Neutrophil (primary cell): ENCODE data around the gene JARID2.

Experiments used
- H3K27ac ChIP-seq: fragments of 200-600 bp; sonication (generic); 2 replicates; pipeline ENCODE4 v1.5.1; 2016; ENCODE audit warnings: mild to moderate bottlenecking, moderate library complexity
- H3K27me3 ChIP-seq: fragments of 200-600 bp; sonication (generic); 2 replicates; pipeline ENCODE4 v1.6.0; 2016; ENCODE audit warnings: mild to moderate bottlenecking
- H3K36me3 ChIP-seq: fragments of 200-600 bp; sonication (generic); 2 replicates; pipeline ENCODE4 v1.5.1; 2017
- H3K4me1 ChIP-seq, 2 experiments: fragments of 200-600 bp in 1 of 2; sonication (generic) in 1 of 2; 1 replicate in 1 of 2; 2 replicates in 1 of 2; pipeline versions ENCODE4 v1.5.1 to v1.6.1; 2013 to 2016; ENCODE audit warnings: low read depth in 1 of 2, low read length in 1 of 2, mild to moderate bottlenecking in 1 of 2, moderate library complexity in 1 of 2; ENCODE audit not compliant: control insufficient read depth in 1 of 2, insufficient read depth in 1 of 2
- H3K4me3 ChIP-seq, 2 experiments: fragments of 200-600 bp in 1 of 2; sonication (generic) in 1 of 2; 1 replicate in 1 of 2; 2 replicates in 1 of 2; pipeline ENCODE4 v1.5.1; 2013 to 2016; ENCODE audit warnings: low read depth in 1 of 2, low read length in 1 of 2, mild to moderate bottlenecking in 1 of 2, moderate library complexity in 1 of 2
- H3K9me3 ChIP-seq: fragments of 200-600 bp; sonication (generic); 2 replicates; pipeline ENCODE4 v1.5.1; 2016
- CTCF ChIP-seq: fragments of 200-600 bp; sonication (generic); IDR thresholded peaks from 2 replicates; pipeline ENCODE4 v1.5.1; 2016; ENCODE audit warnings: antibody characterized with exemption

JARID2 gene

GRCh38 chr6:15521582-15521981, 275.7 kb downstream of the JARID2 start:
- no peaks in the 10 kb centered on the region for H3K9me3 ChIP-seq
- H3K4me1 ChIP-seq, result peaks cover 7 to 20% of the 10 kb centered on the region in 2 experiments
- H3K36me3 ChIP-seq, result peaks cover 85% of the 10 kb centered on the region
- no peak for TF ChIP-seq CTCF
- H3K27ac ChIP-seq, result peak overlapping the region; percentile 63
- H3K27me3 ChIP-seq, result no peaks in the 10 kb centered on the region
- H3K4me3 ChIP-seq, result no peak overlapping the region

- Histone ChIP-seq H3K4me3 (no peak overlapping the region), H3K4me1 (peaks cover 7 to 20% of the 10 kb centered on the region in 2 experiments), H3K27ac (peak overlapping the region; percentile 63), H3K36me3 (peaks cover 81% of the 10 kb centered on the region), H3K27me3 (no peaks in the 10 kb centered on the region), H3K9me3 (no peaks in the 10 kb centered on the region)
- no peak for TF ChIP-seq CTCF
Observed at GRCh38 chr6:15522026-15522425, 276.2 kb downstream of the JARID2 start.

GRCh38 chr6:15522427-15522826, 276.6 kb downstream of the JARID2 start:
- no peak for TF ChIP-seq CTCF
- Histone ChIP-seq H3K4me1 (peaks cover 7 to 20% of the 10 kb centered on the region in 2 experiments), H3K9me3 (no peaks in the 10 kb centered on the region), H3K36me3 (peaks cover 77% of the 10 kb centered on the region), H3K4me3 (no peak overlapping the region), H3K27me3 (no peaks in the 10 kb centered on the region), H3K27ac (peak overlapping the region; percentile 63)

GRCh38 chr6:15522856-15523529, 277.1 kb downstream of the JARID2 start:
- no peaks in the 10 kb centered on the region for H3K27me3 ChIP-seq
- H3K9me3 ChIP-seq, result no peaks in the 10 kb centered on the region
- peaks cover 7 to 20% of the 10 kb centered on the region in 2 experiments for H3K4me1 ChIP-seq
- no peak overlapping the region for H3K4me3 ChIP-seq
- TF ChIP-seq CTCF, result no peak
- H3K36me3 ChIP-seq, result peaks cover 75% of the 10 kb centered on the region
- H3K27ac ChIP-seq, result peak overlapping the region; percentile 63

GRCh38 chr6:15523679-15524630, 278.1 kb downstream of the JARID2 start:
- H3K36me3 ChIP-seq, result peaks cover 72% of the 10 kb centered on the region
- no peaks in the 10 kb centered on the region for H3K9me3 ChIP-seq

More at GRCh38 chr6:15523679-15524630, 278.1 kb downstream of the JARID2 start:
- H3K4me1 ChIP-seq, result peaks cover 7 to 20% of the 10 kb centered on the region in 2 experiments
- no peak overlapping the region for H3K4me3 ChIP-seq
- H3K27me3 ChIP-seq, result no peaks in the 10 kb centered on the region
- H3K27ac ChIP-seq, result no peak overlapping the region
- TF ChIP-seq CTCF, result no peak
